HG03045 (cell line): ENCODE data around the gene IPMK.
"Not testable (repeated sequence)": the region's sequence is repeated elsewhere in the genome, so short reads cannot be mapped to it uniquely, and the experiment has no call there.

Source experiments
- ATAC-seq: cut with Tn5 transposase; IDR thresholded peaks from one replicate; pipeline ENCODE4 v1.9.1; 2021; ENCODE audit warnings: mild to moderate bottlenecking, moderate library complexity; ENCODE audit not compliant: unreplicated experiment

The IPMK gene

DNA sequence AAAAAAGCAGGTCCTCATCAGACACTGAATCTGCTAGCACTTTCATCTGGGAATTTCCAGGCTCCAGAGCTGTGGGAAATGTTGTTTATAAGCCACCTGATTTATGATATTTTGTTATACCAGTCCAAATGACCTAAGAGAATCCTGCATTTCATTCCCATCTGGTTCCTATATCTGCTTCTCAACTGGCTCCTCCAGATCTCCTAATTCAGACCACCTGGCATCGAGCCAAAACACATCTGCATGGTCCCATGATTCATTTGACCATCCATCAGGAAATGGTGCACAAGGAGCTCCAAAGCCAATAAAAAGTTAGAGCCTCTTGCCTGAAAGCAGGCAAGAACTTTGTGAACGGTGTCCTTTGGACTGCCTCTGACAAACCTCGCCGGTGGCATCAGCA is 108.9 kb downstream of the IPMK start:
- ATAC-seq: no peak

DNA sequence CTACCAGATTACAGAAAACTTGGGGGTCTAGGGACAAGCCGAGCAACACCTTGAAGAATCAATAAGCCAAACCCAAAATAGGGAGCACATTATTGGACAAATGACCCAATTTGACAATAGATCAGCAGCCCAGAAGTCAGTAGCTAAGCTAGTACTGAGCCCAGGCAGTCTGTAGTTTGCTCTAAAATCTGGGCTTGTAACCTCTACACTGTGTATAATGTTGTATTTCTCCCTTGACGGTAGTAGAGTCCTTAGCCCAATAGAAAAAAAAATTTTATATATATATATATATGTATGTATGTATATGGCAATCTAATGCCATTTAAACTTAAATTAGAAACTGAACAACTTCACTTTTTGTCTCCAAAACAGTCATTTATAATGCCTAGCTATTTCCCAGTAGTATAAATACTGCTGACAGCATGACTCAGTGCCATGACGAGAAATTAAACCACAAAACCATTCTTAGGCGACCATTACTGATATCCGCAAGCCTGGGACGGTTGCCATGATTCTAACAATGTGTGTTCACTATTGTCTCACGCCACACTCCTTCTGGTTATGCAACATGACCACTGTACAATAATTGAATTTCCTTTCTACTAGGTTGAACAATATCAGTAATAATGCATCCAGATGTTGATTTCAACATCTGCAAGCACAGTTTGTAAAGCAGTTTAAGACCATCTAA is 110.5 kb downstream of the IPMK start:
- no peak for ATAC-seq

DNA sequence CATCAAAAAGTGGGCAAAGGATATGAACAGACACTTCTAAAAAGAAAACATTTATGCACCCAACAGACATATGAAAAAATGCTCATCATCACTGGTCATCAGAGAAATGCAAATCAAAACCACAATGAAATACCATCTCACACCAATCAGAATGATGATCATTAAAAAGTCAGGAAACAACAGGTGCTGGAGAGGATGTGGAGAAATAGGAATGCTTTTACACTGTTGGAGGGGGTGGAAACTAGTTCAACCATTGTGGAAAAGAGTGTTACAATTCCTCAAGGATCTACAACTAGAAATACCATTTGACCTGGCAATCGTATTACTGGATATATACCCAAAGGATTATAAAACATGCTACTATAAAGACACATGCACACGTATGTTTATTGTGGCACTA is 111.8 kb downstream of the IPMK start:
- not testable (repeated sequence) for ATAC-seq

DNA sequence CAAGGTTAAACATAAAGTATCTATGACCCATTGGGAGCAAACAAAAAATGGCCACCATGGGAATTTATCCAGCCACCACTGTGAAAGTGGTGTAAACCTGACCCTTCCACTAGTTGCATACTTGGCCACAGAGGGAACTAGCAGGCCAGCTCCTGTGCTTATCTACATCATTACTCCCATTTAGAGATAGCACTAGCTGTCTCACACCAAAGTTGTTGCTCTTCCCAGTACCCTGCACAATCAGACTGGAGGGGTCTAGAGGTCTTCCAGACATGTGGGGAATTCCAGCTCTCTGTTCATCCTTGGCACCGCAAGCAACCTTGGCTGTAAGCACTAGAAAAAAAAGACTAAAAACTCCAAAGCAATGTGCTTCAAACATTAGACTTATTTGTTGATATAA is 113.9 kb downstream of the IPMK start:
- ATAC-seq: no peak

DNA sequence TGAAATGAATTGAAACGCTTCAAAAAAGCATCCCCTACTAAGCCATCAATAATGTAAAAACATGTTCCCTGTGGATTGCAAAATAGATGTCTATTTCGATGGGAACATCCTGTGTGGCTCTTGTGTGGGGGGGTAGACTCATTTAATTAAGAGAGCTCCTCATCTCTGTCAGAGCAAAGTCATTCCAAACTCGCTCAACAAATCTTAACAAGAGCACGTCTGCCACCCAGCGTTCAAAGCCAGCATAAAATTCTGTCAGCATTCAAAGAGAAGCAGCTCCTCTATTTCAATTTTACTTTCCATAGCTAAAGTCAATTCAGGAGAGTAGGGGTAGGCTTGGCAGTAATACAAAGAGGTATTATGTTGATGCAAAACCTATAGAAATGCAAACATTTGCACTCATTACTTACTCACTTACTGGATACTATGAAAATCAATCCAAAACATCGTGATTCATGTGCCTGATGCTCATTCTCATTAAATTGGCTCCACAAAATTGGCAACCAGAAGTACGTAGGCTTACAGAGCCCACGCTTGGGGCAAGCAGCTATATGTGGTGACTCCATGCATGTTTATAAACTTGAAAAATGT is 114.9 kb downstream of the IPMK start:
- ATAC-seq: no peak

DNA sequence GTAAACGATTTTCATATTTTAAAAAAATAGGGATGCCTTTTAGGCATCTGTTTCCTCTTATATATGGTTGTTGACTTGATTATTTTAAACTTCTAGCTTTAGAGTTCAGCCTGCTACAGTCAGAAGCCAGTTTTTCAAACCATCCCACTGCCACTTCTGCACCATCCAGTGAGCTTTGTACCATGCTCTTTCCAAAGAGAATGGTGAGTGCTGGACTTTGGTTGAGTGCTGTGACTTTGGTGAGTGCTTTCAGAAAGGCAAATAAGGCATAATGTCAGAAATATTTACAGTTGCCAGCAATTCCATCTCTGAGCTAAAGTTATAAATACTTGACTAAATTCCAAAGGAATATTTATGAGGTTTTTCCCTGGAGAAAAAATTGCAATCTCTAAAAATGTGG is 117.4 kb downstream of the IPMK start:
- ATAC-seq: no peak

DNA sequence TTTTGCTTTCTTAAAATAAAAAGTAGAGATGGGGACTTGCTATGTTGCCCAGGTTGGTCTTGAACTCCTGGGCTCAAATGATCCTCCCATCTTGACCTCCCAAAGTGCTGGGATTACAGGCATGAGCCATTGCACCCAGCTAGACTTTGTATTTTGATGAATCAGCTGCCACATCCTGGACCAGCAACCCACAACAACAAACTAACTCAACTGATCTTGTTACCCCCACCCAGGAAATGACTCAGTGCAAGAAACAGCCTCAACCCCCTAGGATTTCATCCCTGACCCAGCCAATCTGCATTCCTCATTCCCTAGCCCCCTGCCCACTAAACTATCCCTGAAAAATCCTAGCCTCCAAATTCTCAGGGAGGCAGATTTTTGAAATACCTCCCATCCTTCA is 123.8 kb downstream of the IPMK start:
- no peak for ATAC-seq
